Measurements from ENCODE around the gene SLC8A1.

SLC8A1 gene

DNA sequence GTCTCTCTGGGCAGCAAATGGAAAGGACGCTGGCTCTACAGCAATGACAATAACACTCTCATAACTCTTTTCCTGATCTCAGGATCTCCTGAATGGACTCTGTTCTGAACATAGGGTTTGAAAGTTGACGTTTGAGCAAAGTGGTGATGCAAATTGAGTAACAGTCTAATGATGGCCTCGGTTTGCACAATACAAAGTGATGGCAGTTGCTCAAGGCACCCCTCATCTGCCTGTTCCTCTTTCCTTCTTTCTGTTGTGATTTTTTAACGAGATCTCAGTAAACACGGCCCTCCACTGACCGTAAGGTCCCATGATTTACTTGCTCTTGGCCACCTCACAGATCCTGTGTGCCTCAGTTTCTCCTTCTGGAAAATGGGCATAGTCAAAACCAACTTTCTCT, 303.6 kb downstream of the SLC8A1 start:
- TF ChIP-seq, protein P1, sequence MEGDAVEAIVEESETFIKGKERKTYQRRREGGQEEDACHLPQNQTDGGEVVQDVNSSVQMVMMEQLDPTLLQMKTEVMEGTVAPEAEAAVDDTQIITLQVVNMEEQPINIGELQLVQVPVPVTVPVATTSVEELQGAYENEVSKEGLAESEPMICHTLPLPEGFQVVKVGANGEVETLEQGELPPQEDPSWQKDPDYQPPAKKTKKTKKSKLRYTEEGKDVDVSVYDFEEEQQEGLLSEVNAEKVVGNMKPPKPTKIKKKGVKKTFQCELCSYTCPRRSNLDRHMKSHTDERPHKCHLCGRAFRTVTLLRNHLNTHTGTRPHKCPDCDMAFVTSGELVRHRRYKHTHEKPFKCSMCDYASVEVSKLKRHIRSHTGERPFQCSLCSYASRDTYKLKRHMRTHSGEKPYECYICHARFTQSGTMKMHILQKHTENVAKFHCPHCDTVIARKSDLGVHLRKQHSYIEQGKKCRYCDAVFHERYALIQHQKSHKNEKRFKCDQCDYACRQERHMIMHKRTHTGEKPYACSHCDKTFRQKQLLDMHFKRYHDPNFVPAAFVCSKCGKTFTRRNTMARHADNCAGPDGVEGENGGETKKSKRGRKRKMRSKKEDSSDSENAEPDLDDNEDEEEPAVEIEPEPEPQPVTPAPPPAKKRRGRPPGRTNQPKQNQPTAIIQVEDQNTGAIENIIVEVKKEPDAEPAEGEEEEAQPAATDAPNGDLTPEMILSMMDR (IDR thresholded peaks at IDR 0.05): no peak
- peaks cover 13 to 19% of the 10 kb centered on the region in 2 experiments for H3K4me1 ChIP-seq (ENCODE audit: control insufficient read depth in 1 of 2, insufficient read depth in 1 of 2, low read depth in 1 of 2, low read length in 1 of 2)
- H3K4me3 ChIP-seq (ENCODE audit: low read depth in 1 of 2, low read length in 1 of 2): peak overlapping the region in 1 of 2 experiments; percentile 4
- H3K36me3 ChIP-seq: no peaks in the 10 kb centered on the region
- H3K27ac ChIP-seq: peak overlapping the region; percentile 78
- no peaks in the 10 kb centered on the region for H3K27me3 ChIP-seq
- H3K9me3 ChIP-seq: no peaks in the 10 kb centered on the region

DNA sequence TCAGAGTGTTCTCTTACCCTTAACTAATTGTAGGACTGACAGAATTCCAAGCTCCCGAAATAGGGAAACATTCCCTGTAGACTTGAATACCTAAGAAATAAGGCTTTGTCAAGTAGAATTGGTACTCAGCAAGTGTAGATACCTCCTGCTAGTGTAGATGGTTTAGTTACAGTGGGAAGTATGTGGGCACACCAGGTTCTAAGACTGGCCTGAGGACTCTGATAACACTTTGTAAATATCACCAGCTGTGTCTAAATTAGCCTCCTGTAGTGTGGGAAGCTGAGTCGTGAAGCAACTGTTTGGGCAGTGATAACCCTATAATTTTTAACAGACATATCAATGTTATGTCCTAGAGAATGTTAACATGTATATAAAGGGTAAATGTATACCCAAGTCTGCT, 304.5 kb downstream of the SLC8A1 start:
- peaks cover 13 to 19% of the 10 kb centered on the region in 2 experiments for H3K4me1 ChIP-seq (ENCODE audit: control insufficient read depth in 1 of 2, insufficient read depth in 1 of 2, low read depth in 1 of 2, low read length in 1 of 2)
- no peaks in the 10 kb centered on the region for H3K36me3 ChIP-seq
- H3K9me3 ChIP-seq: no peaks in the 10 kb centered on the region
- no peaks in the 10 kb centered on the region for H3K27me3 ChIP-seq
- H3K27ac ChIP-seq: no peak overlapping the region
- TF ChIP-seq, protein P1 (IDR thresholded peaks at IDR 0.05): no peak
- H3K4me3 ChIP-seq (ENCODE audit: low read depth in 1 of 2, low read length in 1 of 2): no peak overlapping the region

DNA sequence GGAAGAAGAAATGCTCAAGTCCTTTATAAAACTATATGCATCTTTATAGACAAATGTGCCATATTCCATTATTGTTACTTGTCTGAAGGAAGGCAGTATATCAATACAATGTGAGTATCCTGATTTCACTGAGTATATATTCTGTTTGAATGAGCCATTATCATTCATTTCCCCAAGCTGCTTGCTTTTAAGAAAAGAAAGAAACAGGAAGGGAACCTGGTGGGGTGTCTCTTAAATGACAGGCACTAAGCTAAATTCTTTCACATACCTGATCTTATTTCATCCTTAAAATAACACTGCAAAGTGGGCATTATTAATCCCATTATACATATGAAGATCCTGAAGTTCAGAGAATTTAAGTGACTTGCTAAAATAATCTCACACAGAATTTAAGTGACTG, 307.9 kb downstream of the SLC8A1 start:
- H3K4me1 ChIP-seq (ENCODE audit: control insufficient read depth in 1 of 2, insufficient read depth in 1 of 2, low read depth in 1 of 2, low read length in 1 of 2): peaks cover 13 to 18% of the 10 kb centered on the region in 2 experiments
- no peaks in the 10 kb centered on the region for H3K27me3 ChIP-seq
- no peaks in the 10 kb centered on the region for H3K36me3 ChIP-seq
- H3K4me3 ChIP-seq (ENCODE audit: low read depth in 1 of 2, low read length in 1 of 2): no peak overlapping the region
- H3K9me3 ChIP-seq: no peaks in the 10 kb centered on the region
- TF ChIP-seq, protein P1 (IDR thresholded peaks at IDR 0.05): no peak
- no peak overlapping the region for H3K27ac ChIP-seq

DNA sequence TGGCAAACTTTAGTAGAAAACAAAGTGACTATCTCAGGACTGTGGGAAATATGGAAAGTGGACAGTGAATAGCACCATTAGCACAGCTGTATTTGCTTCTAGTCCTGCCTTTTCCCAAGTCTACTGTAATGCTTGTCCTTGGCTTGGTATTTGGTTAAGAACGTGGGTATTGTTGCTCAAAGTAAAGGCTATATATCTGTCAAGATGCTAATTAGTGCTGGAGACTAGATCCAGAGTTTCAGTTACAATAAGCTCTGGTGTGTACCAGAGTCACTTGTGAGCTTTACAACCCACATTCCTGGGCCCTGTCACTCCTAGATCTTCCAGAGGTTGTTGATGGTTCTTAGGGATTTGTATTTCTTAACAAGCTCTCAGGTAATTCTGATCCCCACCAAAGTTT, 313.6 kb downstream of the SLC8A1 start:
- no peaks in the 10 kb centered on the region for H3K36me3 ChIP-seq
- H3K9me3 ChIP-seq: no peaks in the 10 kb centered on the region
- H3K4me3 ChIP-seq (ENCODE audit: low read depth in 1 of 2, low read length in 1 of 2): no peak overlapping the region
- H3K4me1 ChIP-seq (ENCODE audit: control insufficient read depth in 1 of 2, insufficient read depth in 1 of 2, low read depth in 1 of 2, low read length in 1 of 2): no peaks in the 10 kb centered on the region
- H3K27ac ChIP-seq: no peak overlapping the region
- TF ChIP-seq, protein P1 (IDR thresholded peaks at IDR 0.05): no peak
- H3K27me3 ChIP-seq: no peaks in the 10 kb centered on the region

DNA sequence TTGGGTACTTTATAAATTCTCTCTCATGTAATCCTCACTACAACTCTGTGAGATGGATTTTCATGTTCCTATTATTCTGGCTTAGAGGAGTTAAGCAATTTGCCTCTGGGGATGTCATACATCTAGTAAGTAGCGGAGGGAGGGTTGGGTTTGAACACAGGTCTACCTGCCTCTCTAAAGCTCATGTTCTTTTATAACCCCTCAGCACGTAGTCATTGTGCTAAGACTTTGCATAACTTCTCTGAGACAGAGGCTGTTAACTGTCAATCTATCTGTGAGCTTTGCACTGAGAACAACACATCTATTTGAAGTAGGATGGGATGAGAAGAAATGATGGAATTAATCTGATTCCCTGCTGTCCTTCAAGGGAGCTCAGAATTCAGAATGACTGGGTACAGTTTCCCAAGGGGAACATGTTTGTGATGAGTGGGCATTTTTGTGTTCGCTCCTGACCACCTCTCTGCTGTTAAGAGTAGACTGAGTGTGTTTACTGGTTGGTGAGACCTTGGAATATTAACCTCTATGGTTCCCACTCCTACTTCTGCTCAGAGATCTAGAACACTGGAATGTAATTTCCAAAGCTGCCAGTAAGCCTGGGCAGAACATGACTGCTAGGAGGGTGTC, 320.7 kb downstream of the SLC8A1 start:
- no peaks in the 10 kb centered on the region for H3K4me1 ChIP-seq (ENCODE audit: control insufficient read depth in 1 of 2, insufficient read depth in 1 of 2, low read depth in 1 of 2, low read length in 1 of 2)

More for the DNA sequence above, 320.7 kb downstream of the SLC8A1 start:
- H3K27ac ChIP-seq: no peak overlapping the region
- H3K27me3 ChIP-seq: no peaks in the 10 kb centered on the region
- TF ChIP-seq, protein P1 (IDR thresholded peaks at IDR 0.05): no peak
- no peaks in the 10 kb centered on the region for H3K36me3 ChIP-seq
- no peaks in the 10 kb centered on the region for H3K9me3 ChIP-seq
- no peak overlapping the region for H3K4me3 ChIP-seq (ENCODE audit: low read depth in 1 of 2, low read length in 1 of 2)
